HG03575 (cell line): Measurements from ENCODE around the gene DMBX1.

Experiments used
- ATAC-seq: cut with Tn5 transposase; IDR thresholded peaks from one replicate; pipeline ENCODE4 v1.9.1; 2021; ENCODE audit not compliant: unreplicated experiment, insufficient number of reproducible peaks, low FRiP score; ENCODE audit errors: extremely low read depth

Gene DMBX1

GRCh38 chr1:46479744-46480350, 9.8 kb upstream of the DMBX1 start:
- no peak for ATAC-seq

- no peak for ATAC-seq
Observed at GRCh38 chr1:46480959-46481646, 8.5 kb upstream of the DMBX1 start.

GRCh38 chr1:46481961-46482360, 7.7 kb upstream of the DMBX1 start:
- ATAC-seq = no peak

GRCh38 chr1:46483589-46483988, 6.0 kb upstream of the DMBX1 start:
- ATAC-seq = no peak

GRCh38 chr1:46484783-46485490, 4.7 kb upstream of the DMBX1 start:
- no peak for ATAC-seq

GRCh38 chr1:46485564-46486431, 3.8 kb upstream of the DMBX1 start:
- no peak for ATAC-seq

- ATAC-seq = no peak
Observed at GRCh38 chr1:46486432-46487015, 3.1 kb upstream of the DMBX1 start.

GRCh38 chr1:46487818-46488218, 1.8 kb upstream of the DMBX1 start:
- ATAC-seq = no peak

GRCh38 chr1:46488343-46489168, 1.1 kb upstream of the DMBX1 start:
- ATAC-seq = no peak

- no peak for ATAC-seq
Observed at GRCh38 chr1:46489169-46489637, 433 bp upstream of the DMBX1 start.

GRCh38 chr1:46490406-46490655, 695 bp downstream of the DMBX1 start:
- ATAC-seq = no peak

- ATAC-seq = no peak
Observed at GRCh38 chr1:46490656-46491442, 1.2 kb downstream of the DMBX1 start.

- ATAC-seq = no peak
Observed at GRCh38 chr1:46491443-46492268, 2.0 kb downstream of the DMBX1 start.

- ATAC-seq = no peak
Observed at GRCh38 chr1:46492269-46492853, 2.7 kb downstream of the DMBX1 start.

- no peak for ATAC-seq
Observed at GRCh38 chr1:46492871-46493270, 3.2 kb downstream of the DMBX1 start.

GRCh38 chr1:46493316-46494032, 3.8 kb downstream of the DMBX1 start:
- ATAC-seq = no peak
